CD4-positive, alpha-beta T cell treated with Interleukin-1 beta for 1 hour (primary cell): Measurements from ENCODE around the gene NEK11.

Experiments
- DNase-seq, 2 donors: peaks; one replicate each; pipeline ENCODE4 v3.0.0-alpha.2; 2020 to 2022

NEK11 gene

DNA sequence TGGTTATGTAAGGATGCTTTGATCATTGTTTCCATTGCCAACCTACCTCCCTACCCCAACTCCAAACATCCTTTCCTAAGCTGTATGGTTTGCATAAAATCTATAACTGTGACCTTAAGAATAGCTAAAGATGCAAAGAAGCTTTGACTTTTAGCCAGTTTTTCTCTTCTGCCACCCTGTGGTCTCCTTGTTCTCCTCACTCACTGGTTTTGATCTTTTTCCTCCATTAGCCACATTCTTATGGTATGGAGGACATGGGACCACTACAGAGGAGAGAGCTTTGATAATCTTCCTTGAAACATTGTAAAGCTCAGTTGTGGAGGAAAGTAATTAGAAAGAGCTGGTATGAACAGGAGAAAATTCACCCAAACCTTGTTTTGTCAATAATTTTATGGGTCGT, 115.9 kb downstream of the NEK11 start:
- DNase-seq: no peak

- no peak for DNase-seq
These were observed 117.1 kb downstream of the NEK11 start for GRCh38 chr3:131143802-131144201.

DNA sequence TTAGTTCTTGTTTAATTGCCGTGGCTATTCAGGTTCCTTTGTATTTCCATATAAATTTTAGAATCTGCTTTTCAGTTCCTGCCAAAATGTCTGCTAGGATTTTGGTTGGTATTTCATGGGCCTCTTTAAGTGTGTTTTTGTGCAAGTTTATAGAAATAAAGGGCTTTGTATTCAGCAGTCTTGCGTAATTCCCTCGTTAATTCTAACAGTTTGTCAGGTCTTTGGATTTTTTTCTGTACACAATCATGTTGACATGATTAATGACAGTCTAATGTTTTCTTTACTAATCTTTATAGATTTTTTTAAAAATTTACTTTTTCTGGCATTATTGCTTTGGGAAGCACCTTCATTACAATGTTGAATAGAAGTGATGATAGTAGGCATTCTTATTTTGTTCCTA, 120.9 kb downstream of the NEK11 start:
- no peak for DNase-seq

- no peak for DNase-seq
These were observed 131.8 kb downstream of the NEK11 start for GRCh38 chr3:131158434-131158833.

DNA sequence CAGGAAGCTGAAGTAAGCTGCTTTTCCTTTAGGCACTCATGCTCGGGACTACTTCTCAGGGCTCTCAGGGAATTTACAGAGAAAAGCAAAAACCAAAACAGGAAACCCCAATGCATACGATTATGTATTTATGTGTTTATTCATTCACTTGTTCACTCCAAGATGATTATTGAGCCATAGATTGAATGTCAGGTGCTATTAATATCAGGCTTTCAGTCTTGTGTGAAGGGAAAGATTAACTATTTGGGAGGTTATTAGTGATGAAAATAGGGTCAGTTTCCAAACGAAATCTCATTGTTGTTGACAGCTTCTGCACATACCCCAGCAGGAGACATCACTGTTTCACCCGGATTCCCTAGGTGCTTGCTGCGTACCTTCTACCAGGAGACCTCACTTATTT, 135.8 kb downstream of the NEK11 start:
- DNase-seq: no peak

DNA sequence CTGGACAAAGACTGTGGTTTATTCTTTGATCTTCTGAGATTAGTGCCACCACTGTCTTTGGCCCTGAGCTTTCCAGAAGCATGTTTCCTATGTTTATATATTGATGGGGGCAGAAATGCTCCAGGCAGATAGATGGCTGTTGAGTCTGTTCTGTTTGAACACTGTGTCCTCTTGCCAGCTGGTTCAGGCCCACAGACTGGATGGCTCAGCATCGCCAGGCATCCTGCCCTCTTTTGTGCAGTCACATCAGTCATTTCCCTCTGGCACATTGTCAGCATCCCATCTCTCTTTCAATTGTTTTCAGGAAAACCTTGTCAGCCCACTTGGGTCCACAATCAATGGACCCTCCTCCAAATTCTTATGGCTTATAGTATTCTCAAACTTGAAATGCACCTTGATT, 141.2 kb downstream of the NEK11 start:
- DNase-seq: no peak

GRCh38 chr3:131169331-131169730, 142.7 kb downstream of the NEK11 start:
- DNase-seq: no peak

DNA sequence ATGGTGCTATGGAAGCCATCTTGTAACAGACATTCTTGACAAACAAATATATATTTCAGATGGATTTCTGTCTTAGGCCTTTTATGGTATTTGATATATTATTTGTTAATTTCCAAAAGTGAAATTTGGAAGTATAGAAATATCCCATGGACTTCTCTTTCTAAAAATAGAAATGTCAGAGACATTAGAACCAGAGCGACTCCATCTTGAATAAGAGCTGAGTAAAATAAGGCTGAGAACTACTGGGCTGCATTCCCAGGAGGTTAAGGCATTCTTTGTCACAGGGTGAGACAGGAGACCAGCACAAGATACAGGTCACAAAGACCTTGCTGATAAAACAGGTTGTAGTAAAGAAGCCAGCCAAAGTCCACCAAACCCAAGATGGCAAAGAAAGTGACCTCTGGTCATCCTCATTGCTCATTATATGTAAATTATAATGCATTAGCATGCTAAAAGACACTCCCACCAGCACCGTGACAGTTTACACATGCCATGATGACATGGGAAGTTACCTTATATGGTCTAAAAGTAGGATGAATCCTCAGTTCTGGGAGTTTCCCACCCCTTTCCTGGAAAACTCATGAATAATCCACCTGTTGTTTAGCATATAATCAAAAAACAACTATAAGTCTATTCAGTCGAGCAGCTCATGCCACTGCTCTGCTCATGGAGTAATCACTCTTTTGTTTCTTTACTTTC, 146.0 kb downstream of the NEK11 start:
- DNase-seq: no peak

GRCh38 chr3:131174752-131175151, 148.1 kb downstream of the NEK11 start:
- peak; percentile 5 to 27 for DNase-seq

GRCh38 chr3:131178710-131179375, 152.2 kb downstream of the NEK11 start:
- no peak for DNase-seq

- no peak for DNase-seq
These were observed 166.0 kb downstream of the NEK11 start for GRCh38 chr3:131192701-131193100.

- DNase-seq: no peak
These were observed 167.1 kb downstream of the NEK11 start for GRCh38 chr3:131193641-131194238.

DNA sequence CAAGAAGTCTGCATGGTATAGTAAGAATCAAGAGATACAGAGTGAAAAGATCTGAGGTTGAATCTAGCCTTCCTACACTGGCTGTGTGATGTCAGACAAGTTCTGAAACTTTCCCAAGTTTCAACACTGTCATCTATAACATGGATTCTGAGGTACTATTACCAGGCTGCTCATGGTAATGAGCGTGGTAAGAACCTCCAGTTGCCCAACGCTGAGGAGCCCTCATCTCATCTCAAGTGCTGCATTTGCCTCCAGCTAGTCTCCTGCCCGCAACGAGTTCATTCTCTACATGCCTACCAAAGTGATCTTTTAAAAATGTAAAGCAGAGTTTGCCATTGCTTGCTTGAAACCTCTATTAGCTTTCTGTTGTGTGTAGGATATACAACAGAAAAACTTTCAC, 168.1 kb downstream of the NEK11 start:
- no peak for DNase-seq

DNA sequence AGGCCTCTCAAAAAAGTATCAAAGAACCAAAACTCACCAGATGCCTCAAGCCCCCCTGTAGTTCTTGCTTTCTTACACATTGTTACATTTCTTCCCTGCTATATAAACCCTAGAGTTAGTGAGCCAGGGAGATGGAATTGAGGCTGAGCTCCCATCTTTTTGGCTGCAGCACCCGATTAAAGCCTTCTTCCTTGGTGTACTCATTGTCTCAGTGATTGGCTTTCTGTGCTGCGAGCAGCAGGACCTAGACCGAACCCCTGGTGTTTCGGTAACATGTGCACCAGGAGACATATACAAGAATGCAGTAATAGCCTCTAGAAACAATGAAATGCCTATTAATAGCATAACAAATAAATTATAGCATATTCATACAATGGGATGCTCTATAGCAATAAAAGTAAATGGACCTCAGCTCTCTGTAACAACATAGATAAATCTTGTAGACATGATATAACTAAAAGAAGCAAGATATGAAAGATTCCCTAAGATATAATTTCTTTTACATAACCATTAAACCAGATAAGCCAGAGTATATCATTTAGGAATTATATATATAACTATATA, 174.0 kb downstream of the NEK11 start:
- DNase-seq: no peak

GRCh38 chr3:131216330-131216729, 189.7 kb downstream of the NEK11 start:
- no peak for DNase-seq

DNA sequence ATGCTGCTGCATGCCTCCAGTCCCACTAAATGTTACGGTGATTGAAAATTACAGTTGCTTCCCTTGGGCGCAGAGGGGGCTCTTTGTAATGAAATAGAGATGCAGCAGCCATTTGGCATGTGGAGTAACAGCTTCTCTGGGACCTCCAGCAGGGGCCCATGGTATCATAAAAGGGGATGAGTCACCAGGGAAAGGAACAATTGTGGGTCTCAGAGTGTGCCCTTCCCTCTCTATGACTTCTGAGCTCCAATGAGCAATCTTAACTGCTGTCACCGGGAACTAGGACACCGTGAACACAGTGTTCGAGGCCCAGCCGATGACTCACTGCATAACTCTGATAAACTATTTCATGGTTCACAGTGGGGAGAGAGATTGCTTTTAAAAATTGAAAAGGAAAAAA, 190.1 kb downstream of the NEK11 start:
- no peak for DNase-seq

- DNase-seq: no peak
These were observed 190.6 kb downstream of the NEK11 start for GRCh38 chr3:131217296-131217741.

- no peak for DNase-seq
These were observed 191.5 kb downstream of the NEK11 start for GRCh38 chr3:131218196-131218595.

- no peak for DNase-seq
These were observed 195.1 kb downstream of the NEK11 start for GRCh38 chr3:131221731-131222130.

GRCh38 chr3:131222599-131222998, 195.9 kb downstream of the NEK11 start:
- no peak for DNase-seq

DNA sequence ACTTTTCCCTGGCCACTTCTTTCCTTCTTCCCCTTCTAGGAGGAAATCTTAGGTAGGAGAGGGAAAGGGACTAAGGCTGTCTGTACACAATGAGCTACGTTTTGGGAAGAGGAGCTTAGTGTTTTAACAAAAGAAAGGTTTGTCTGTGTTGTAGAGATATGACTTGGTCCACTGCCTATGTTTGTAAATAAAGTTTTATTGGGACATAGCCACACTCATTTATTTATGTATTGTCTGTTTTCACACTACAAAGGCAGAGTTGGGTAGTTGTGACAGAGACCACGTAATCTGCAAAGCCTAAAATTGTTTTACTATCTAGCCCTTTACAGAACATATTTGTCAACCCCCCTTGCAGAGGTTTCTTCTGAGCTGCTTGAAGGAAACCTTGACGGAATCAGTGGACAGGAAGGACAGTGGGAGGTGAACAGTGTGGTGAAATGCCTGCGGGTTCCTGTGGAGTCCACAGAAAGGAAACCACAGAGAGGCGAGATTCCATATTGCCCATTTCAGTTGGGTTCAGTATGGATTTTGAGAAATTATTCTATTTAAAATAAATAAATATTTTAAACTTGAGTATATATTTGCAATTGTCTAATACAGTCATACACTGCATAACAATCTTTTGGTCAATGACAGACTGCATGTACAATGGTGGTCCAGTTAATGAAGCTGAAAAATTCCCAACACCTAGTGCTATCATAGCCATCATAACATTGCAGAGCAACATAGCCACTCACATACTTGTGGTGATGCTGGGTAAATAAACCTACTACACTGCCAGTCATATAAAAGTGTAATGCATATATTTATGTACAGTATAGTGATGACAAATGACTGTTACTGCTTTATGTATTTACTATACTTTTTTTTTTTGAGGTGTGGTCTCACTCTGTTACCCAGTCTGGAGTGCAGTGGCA, 197.0 kb downstream of the NEK11 start:
- DNase-seq: no peak

DNA sequence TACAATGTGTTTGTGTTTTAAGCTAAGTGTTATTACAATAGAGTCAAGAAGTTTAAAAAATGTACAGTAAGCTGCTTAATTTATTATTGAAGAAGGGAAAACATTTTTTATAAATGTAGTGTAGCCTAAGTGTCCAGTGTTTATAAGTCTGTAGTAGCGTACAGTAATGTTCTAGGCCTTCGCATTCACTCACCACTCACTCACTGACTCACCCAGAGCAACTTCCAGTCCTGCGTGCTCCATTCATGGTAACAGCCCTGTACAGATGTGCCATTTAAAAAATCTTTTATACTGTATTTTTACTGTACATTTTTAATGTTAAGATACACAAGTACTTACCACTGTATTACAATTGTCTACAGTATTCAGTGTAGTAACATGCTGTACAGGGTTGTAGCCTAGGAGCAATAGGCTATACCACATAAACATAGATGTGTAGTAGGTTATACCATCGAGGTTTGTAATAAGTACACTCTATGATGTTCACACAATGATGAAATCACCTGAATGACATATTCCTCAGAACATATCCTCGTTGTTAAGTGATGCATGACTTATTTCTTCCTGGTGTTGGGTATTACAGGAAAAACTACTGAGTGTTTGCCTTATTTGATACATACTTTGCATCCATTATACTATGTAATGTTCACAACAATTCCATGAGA, 198.3 kb downstream of the NEK11 start:
- no peak for DNase-seq
